ENCODE results near the gene CDC16.
A peak's percentile ranks its signal among the peaks of the same experiment; 100 is the strongest.
"Not testable (repeated sequence)": the region's sequence is repeated elsewhere in the genome, so short reads cannot be mapped to it uniquely, and the experiment has no call there.

The CDC16 gene, protein sequence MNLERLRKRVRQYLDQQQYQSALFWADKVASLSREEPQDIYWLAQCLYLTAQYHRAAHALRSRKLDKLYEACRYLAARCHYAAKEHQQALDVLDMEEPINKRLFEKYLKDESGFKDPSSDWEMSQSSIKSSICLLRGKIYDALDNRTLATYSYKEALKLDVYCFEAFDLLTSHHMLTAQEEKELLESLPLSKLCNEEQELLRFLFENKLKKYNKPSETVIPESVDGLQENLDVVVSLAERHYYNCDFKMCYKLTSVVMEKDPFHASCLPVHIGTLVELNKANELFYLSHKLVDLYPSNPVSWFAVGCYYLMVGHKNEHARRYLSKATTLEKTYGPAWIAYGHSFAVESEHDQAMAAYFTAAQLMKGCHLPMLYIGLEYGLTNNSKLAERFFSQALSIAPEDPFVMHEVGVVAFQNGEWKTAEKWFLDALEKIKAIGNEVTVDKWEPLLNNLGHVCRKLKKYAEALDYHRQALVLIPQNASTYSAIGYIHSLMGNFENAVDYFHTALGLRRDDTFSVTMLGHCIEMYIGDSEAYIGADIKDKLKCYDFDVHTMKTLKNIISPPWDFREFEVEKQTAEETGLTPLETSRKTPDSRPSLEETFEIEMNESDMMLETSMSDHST

DNA sequence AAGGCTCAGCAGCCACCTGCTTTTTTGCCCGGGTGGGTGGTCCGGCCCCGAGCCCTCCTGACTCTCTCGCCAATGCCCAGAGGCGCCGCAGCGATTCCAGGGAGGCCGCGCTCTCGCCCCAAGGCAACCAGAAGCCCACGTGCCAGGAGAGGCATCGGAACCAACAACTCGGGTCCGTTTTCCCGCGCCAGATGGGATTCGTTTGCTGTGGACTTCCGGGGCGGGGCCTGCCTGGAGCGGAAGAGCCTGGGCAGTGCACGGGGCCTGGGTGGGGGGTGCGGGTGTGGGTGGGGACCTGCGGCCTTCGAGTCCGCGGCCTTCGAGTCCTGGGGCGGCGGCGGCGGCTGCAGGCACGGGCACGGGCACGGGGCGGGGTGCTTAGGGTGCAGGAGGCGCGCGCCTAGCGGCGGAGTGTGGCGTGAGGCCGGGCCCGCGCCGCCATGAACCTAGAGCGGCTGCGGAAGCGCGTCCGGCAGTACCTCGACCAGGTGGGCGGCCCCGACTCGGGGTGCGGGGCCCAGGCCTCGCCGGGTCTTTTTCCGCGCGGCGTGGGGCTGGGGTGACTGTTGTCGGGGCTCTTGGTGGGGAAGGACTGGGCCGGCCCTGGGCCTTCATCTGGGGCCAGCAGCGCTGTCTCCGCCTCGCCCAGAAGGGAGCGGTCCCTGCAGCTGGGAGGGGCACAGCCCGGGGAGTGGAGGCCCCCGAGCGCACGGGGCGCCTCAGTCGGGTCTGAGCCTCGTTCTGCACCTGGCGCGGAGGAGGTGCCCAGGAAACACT, at the start of gene CDC16:
TSS of gene CDC16 (plus strand) at position 253 of the 777 bp plus-strand sequence. CDS start at position 441, 188 bp downstream.
- peak; percentile 80 for DNase-seq

DNA sequence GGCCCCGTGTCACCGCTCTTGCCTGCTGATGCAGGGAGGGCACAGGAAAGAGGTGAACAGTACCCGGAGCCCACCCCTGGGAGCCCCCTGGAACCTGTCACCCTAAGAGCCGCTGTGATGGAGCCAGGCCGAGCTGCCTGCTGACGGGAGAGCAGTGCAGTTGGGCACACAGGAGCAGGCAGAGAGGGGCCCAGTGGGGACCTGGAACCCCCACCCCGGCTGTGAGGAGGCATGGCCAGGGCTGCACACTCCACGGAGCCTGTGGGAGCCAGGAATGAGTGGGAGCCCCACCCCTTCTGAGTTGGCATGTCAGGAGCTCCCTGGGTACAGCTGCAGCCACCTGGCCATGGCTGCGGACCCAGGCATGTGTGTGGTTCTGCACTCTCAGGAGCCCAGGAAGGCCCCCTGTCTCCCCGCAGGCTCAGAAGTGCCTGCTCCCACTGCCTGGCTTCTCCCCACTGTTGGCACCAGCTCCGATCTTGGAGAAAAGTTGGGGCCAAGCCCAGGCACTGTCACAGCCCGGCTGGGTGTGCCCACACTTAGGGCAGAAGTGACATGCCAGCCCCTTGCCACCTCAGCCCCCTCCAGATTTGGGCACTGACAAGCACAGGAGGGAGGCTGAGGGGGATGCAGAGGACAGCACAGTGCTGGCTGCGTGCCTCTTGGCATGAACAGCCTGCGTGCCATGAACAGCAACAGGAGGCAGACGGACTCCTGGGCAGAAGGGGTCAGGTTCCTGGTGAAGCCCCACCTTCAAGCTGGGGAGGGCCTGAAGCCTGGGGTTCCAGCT, 49.3 kb upstream of the CDC16 start:
- no peak for DNase-seq

DNA sequence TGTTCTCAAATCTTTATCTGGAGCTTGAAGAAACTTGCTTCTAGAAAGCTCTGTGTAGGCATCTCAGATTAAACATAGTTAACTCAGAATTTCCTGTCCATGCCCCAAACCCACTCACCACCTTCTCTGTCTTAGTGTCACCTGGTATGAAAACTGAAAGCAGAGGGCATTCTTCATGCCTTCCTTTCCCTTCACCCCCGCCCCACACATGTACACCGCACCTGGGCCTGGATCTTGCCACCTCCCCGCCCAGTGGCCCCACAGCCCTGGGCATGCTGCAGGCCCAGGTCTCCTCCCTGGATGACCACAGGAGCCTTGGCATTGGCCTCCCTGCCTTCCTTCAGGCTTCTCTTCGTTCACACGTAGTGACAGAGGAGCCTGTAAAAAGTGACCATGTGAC, 39.8 kb upstream of the CDC16 start:
- DNase-seq, result peak; percentile 24

DNA sequence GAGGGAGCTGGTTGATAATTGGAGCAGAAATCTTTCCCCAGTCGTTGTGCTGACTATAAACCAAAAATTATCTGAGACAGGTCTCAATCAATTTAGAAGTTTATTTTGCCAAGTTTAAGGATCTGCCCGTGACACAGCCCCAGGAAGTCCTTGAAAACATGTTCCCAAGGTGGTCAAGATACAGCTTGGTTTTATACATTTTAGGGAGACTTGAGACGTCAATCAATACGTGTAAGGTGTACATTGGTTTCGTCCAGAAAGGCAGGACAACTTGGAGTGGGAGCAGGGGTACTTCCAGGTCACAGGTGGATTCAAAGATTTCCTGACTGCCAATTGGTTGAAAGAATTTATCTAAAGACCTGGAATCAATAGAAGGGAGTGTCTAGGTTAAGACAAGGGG, 38.1 kb upstream of the CDC16 start:
- DNase-seq, result no peak

DNA sequence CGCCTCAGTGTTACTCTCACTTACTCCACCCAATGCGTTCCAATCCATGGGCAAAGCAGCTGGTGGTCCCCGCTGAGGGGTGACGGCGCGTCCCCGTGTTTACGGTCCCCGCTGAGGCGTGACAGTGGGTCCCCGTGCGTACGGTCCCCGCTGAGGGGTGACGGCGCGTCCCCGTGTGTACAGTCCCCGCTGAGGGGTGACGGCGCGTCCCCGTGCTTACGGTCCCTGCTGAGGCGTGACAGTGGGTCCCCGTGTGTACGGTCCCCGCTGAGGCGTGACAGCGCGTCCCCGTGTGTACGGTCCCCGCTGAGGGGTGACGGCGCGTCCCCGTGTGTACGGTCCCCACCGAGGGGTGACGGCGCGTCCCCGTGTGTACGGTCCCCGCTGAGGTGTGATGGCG, 36.1 kb upstream of the CDC16 start:
- DNase-seq, result no peak

DNA sequence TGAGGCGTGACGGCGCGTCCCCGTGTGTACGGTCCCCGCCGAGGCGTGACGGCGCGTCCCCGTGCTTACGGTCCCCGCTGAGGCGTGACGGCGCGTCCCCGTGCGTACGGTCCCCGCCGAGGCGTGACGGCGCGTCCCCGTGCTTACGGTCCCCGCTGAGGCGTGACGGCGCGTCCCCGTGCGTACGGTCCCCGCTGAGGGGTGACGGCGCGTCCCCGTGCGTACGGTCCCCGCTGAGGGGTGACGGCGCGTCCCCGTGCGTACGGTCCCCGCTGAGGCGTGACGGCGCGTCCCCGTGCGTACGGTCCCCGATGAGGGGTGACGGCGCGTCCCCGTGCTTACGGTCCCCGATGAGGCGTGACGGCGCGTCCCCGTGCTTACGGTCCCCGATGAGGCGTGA, 35.2 kb upstream of the CDC16 start:
- DNase-seq, result not testable (repeated sequence)

DNA sequence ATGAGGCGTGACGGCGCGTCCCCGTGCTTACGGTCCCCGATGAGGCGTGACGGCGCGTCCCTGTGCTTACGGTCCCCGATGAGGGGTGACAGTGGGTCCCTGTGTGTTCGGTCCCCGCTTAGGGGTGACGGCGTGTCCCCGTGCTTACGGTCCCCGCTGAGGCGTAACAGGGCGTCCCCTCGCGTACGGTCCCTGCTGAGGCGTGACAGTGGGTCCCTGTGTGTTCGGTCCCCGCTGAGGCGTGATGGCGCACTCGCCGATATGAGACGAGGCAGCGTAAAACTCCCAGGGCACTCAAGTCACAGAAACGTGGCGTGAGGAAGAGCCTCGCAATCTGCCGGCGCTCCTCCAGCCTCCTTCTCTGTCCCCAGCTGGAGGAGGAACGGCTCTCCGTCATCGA, 34.7 kb upstream of the CDC16 start:
- no peak for DNase-seq

DNA sequence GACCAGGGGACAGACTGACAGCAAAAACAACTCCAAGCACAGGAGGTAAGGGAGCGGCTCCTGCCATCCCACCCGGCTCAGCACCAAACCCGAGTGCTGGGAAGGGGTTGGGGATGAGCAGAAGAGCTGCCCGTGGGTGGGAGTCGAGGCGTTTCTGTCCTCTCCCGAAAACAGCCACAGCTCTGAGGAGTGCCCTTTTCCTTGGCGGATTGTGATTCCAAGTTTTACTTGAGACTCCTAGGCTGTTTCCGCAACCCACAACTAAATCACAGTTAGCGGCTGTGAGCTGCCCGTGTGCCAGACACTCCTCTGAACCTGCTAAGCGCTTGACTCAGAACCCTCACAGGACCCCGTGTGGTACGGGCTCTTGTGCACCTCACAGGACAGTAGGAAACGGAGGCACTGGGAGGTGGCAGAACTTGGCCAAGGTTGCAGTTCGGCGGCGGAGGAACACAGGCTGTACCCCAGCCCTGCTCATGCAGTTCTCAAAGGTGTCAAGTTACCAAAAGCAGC, 34.2 kb upstream of the CDC16 start:
- no peak for DNase-seq

DNA sequence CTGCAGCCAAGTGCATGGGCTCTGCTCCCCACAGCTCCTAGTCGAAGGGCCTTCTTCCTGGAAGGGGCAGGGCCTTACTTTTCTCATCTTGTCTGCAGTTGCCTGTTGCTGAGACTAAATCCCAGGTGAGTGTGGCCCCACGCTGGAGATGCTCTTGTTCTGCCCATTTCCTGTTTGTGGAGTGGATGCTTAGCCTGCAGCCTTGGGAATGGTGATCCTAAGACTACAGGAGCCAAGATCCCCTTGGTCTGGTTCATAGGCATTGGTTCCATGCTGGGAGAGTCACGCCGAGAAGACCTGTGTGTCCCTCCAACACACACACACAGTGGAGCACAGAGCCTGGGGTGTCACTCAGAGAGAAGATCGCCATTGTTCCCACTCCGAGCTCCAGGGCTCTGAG, 32.1 kb upstream of the CDC16 start:
- DNase-seq, result no peak

DNA sequence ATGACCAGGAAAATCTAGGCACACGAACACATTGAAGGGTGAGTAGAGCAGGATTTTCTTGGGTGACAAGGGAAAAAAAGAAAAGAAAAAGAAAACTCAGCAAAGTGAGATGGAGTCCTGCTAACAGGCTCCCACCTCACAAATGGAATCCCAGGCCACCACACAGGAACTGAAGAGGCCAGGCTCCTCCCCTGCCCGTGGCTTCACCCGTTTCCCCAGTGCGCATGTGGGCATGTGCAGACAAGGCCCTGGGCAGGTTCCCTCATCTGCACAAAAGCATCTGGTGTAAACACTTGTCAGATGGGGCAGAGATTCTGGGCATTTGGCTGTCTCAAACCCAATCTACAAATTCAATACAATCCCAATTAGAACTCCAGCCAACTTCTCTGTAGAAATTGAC, 31.2 kb upstream of the CDC16 start:
- no peak for DNase-seq

DNA sequence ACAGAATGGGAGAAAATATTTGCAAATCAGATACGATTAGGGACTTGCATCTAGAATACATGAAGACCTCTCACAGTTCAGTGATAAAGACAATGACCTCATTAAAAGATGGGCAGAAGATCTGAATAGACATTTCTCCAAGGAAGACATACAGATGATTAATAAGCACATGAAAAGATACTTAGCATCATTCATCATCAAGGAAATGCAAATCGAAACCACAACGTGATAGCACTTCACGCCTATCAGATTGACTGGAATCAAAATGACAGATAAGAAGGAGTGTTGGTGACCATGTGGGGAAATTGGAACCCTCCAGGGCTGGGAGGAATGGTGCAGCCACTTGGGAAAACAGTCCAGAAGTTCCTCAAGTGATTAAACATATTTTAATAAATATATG, 29.8 kb upstream of the CDC16 start:
- DNase-seq, result peak; percentile 40

DNA sequence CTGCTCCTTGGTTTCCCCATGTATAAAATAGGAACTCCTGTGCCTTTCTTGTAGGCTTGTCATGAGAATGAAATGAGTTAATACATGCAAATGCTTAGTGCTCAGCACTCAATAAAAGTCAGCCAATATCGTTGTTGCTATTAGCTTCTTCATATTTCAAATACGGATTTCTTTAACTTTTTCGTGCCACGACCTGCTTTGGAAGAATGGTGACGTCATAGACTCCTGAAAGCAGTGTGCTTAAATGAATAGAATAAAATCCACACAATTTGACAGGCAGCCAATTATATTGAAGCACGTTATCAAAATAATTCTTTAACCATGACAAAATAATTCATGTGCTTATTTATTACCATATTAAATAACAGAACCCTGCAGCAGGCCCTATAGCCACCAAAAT, 26.6 kb upstream of the CDC16 start:
- DNase-seq, result no peak

DNA sequence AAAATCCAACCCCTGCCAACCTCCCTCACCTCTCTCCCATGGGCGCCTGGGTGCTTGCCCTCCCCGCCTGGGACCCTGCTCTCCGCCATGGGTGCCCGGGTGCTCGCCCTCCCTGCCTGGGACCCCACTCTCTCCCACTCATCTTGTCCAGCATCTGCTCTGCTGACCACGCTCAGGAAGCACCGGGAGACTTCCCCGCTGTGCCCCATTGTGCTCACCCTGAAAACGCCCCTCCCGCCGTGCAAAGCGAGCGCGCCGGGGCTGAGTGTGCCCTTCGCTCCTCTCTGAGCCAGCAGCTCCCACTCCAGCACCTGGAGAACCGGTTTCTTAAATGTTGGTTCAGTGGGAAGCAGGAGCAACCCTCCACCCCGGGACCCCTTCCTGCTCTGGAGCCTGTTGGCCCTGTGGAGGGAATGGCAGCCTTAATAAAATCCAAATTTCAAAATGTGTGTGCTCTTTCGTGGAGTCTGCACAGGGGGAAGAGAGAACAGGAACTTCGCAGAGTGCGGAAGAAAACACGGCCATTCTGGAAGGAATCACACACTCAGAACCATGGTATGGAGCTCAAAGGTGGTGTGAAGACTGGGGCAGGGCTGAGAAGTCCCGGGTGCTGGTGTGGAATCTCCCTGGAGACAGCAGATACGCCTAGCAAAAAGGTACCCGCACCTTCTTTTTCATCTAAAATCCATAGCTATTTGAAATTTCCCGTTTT, 23.1 kb upstream of the CDC16 start:
- DNase-seq, result no peak

DNA sequence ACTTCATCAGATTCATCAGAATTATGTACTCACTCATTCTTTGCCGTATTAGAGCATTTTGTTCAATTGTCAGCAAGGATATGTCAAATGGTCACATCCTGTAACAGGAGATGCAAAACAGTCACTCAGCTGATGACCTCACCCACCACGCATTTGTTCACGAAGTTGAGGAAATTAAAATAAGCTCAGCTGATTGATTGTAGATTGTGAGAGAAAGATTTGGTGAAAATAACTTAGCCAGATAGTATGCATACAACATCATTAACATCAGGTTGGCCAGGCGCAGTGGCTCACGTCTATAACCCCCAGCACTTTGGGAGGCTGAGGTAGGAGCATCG, 22.6 kb upstream of the CDC16 start:
- no peak for DNase-seq

DNA sequence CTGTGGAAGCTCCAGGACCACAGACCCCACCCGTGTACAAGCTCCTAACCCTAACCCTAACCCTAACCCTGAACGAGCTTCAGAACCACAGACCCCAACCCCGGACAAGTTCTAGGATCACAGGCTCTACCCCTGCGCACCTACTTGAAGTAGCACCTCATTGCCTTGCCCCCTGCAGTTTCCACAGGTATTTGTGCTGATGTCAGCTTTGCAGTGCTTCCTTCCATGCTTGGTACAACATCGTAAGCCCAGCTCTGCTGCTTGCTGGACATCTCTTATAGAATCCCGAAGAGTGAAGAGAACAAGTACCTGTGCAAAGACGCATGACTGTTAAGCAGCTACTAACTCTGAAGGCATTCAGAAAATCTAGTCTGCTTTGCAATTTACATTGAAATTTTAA, 20.7 kb upstream of the CDC16 start:
- no peak for DNase-seq

DNA sequence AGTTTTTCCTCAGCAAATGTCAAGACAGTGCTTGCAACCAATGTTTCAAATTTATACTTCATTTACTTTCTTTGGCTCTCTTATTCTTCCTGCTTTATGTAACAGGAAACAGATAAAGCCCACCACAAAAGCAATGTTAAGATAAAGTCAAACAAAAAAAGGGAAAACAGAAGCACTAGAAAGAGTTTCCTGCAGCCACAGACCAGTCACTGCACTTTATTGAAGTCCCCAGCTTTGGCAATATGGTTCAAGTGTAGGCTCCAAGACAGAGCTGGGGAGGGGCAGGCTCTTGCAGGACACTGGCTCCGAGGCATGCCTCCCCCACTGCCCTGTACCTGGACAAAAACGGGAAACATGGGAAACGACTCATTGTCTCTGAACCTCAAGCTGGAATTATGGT, 15.3 kb upstream of the CDC16 start:
- no peak for DNase-seq

DNA sequence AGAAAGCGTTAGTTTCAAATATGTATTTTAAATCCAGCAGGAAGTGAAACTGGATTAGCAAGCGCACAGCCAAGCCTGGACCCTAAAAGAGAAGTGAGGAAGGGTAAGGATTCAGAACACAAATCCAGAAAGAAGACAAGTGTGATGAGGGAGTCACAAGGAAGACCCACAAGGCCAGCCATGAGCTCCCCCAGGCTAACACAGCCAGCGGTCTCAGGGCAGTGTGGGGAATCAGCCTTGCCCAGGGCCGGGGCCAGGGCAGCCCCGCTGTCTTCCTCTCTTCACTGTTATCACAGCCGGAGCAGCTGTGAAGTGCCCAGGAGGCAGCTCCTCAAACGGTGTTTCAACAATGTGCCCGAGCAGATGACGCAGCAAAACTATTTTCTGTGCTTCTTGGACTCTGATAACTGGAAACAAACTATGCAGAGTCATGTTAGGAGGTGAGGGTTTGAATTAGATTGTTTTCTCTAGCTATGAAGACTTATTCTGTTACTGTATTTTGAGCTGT, 12.2 kb upstream of the CDC16 start:
- no peak for DNase-seq

DNA sequence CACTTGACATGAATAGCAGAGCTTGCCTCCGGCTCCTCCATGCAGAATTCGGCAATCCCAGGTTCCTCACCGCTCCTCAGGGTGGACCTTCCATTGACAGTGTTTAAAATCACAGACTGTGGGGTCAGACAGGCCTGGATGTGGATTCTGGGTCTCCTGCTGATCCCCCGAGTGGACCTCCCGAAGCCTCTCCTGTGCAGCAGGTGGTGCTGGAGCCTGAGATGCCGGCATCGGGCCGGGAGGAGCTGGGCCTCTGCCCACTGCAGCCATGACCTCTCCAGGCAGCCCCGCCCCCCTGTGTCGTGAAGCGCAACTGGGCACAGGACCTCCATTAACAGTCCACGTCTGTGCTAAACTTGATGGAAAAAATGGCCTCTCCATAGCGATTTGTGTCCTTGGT, 10.5 kb upstream of the CDC16 start:
- no peak for DNase-seq

DNA sequence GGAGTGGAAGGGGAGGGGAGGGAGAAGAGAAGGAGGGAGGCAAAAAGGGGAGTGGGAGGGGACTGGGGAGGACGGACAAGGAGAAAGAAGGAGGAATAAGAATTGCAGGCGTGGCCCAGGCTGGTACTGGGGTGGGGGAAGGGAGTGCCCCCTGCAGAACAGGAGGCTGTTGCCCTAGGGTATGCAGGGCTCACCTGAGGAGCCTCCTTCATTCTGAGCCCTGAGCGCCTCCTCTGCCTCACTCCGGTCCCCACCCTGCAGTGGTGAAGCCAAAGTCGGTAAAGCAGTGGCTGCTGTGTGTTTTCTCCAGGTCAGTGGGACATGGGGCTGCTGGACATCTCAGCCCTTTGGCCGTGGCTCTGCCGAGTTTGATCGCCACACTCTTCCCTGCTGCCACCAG, 9.1 kb upstream of the CDC16 start:
- no peak for DNase-seq

DNA sequence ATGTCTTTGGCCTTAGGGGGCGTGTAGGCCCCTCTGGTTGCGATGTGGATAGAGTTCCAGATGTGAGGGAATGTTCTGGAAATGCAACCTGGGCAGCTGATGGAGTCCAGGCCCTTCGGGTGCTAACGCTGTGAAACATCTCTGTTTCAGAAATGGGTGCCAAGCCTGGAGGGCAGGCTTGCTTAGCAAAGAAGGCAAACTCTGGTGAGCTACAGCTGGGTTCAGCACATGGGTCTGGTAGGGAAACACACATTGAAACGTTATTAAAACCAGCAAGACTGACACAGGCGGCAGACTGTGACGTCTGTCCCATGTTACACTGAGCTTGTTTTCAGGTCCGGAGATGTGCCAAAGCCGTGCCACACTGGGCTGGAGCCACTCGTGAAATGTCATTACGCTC, 8.6 kb upstream of the CDC16 start:
- no peak for DNase-seq

DNA sequence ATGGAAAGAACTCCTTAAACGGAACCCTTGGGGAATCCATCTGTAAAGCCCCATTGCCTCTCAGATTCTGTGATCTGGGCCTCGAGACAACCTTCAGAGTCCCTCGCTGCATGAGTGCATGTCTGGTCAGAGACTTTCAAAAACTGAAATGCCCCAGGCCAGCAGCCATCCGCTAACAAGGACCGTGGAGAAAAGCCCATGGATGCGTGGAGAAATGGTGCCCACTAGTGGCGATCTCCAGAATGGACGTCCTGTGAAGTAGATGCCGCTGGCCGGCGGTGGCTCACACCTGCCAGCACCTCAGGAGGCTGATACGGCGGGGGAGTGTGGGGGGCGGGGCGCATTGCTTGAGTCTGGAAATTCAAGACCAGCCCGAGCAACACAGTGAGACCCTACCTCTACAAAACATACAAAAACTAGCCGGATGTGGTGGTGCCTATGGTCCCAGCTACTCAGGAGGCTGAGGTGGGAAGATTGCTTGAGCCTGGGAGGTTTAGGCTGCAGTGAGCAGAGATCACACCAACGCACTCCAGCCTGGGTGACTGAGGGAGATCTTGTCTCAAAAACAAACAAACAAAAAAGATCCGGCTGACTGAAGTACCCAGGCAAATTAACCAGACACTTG, 7.9 kb upstream of the CDC16 start:
- DNase-seq, result peak; percentile 82

DNA sequence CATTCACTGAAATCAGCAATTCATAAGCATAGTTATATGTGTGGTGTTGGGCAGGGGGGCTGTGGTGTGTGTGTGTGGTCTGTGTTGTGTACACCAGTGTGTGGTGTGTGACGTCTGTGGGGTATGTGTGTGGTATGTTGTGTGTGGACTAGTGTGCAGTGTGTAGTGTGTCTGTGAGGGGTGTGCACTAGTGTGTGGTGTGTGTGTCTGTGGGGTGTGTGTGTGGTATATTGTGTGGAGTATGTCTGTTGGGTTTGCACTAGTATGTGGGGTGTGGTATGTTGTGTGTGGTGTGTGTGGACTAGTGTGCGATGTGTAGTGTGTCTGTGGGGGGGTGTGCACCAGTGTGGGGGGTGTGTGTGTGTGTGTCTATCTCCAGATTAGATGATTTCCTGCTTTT, 7.2 kb upstream of the CDC16 start:
- no peak for DNase-seq
